Measurements from ENCODE around the gene KRT4.
"Not testable (repeated sequence)": the region's sequence is repeated elsewhere in the genome, so short reads cannot be mapped to it uniquely, and the experiment has no call there.

KRT4 gene

GRCh38 chr12:52771505-52771904 is 42.4 kb downstream of the KRT4 start:
- DNase-seq: no peak

GRCh38 chr12:52771088-52771487 is 42.8 kb downstream of the KRT4 start:
- DNase-seq: no peak

- DNase-seq: no peak
Measured at GRCh38 chr12:52769946-52770345, 44.0 kb downstream of the KRT4 start.

GRCh38 chr12:52769354-52769753 is 44.6 kb downstream of the KRT4 start:
- DNase-seq: no peak

- no peak for DNase-seq
Measured at GRCh38 chr12:52768479-52769200, 45.3 kb downstream of the KRT4 start.

- DNase-seq: no peak
Measured at GRCh38 chr12:52767427-52767826, 46.5 kb downstream of the KRT4 start.

GRCh38 chr12:52767020-52767379 is 46.9 kb downstream of the KRT4 start:
- DNase-seq: no peak

- no peak for DNase-seq
Measured at GRCh38 chr12:52766351-52767019, 47.4 kb downstream of the KRT4 start.

- no peak for DNase-seq
Measured at GRCh38 chr12:52765702-52766101, 48.2 kb downstream of the KRT4 start.

- DNase-seq: no peak
Measured at GRCh38 chr12:52763991-52764390, 49.9 kb downstream of the KRT4 start.

- no peak for DNase-seq
Measured at GRCh38 chr12:52763036-52763659, 50.8 kb downstream of the KRT4 start.

GRCh38 chr12:52761802-52762201 is 52.1 kb downstream of the KRT4 start:
- no peak for DNase-seq

- DNase-seq: not testable (repeated sequence)
Measured at GRCh38 chr12:52761218-52761617, 52.7 kb downstream of the KRT4 start.

GRCh38 chr12:52760623-52761022 is 53.3 kb downstream of the KRT4 start:
- no peak for DNase-seq

GRCh38 chr12:52759695-52760094 is 54.2 kb downstream of the KRT4 start:
- no peak for DNase-seq

GRCh38 chr12:52759218-52759617 is 54.7 kb downstream of the KRT4 start:
- no peak for DNase-seq

GRCh38 chr12:52757449-52758176 is 56.3 kb downstream of the KRT4 start:
- DNase-seq: no peak
